ENCODE measurements around the gene ZHX3.
A peak's percentile ranks its signal among the peaks of the same experiment; 100 is the strongest.

Gene ZHX3

GRCh38 chr20:41355192-41355591, 37.7 kb upstream of the ZHX3 start:
- FAIRE-seq: no peak

DNA sequence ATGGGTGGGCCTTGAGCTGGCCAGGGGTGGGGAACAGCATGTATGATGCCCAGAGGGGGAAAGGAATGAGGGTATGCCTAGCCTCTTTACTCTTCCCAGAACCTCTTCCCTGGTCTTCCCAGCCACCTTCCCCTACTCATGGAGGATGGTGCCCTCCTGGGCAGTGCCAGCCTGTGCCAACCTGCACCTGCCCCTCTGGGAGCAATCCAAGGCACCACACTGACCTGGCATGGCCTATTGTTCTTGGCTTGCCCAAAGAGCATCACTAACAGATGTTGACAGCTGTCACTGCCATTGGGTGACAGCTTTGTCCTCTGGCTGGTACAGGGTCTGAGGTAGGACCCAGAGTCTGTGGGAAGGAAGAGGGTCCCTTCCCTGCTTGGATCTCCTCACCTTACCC, 36.0 kb upstream of the ZHX3 start:
- FAIRE-seq: no peak

DNA sequence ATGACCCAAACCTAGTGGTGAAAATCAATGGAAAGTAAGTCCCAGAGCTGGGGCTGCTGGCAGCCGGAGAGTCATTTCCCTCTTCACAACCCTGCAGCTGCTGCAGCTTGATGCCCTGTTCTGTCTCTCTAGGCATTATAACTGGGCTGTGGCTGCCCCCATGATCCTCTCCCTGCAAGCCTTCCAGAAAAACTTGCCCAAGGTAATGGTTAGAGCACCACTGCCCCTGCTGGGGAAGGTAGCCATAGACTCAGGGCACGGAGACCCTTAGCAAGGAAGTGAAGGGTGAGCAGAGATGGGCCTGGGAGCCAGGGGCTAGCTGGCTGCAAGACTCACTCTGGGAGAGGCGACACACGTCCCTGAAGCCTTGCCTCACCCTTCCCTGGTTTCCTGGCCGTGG, 35.1 kb upstream of the ZHX3 start:
- no peak for FAIRE-seq

GRCh38 chr20:41352106-41352505, 34.6 kb upstream of the ZHX3 start:
- FAIRE-seq: no peak

- FAIRE-seq: no peak
These were observed 33.0 kb upstream of the ZHX3 start for GRCh38 chr20:41350408-41350962.

- no peak for FAIRE-seq
These were observed 32.4 kb upstream of the ZHX3 start for GRCh38 chr20:41349943-41350342.

GRCh38 chr20:41349266-41349665, 31.7 kb upstream of the ZHX3 start:
- no peak for FAIRE-seq

DNA sequence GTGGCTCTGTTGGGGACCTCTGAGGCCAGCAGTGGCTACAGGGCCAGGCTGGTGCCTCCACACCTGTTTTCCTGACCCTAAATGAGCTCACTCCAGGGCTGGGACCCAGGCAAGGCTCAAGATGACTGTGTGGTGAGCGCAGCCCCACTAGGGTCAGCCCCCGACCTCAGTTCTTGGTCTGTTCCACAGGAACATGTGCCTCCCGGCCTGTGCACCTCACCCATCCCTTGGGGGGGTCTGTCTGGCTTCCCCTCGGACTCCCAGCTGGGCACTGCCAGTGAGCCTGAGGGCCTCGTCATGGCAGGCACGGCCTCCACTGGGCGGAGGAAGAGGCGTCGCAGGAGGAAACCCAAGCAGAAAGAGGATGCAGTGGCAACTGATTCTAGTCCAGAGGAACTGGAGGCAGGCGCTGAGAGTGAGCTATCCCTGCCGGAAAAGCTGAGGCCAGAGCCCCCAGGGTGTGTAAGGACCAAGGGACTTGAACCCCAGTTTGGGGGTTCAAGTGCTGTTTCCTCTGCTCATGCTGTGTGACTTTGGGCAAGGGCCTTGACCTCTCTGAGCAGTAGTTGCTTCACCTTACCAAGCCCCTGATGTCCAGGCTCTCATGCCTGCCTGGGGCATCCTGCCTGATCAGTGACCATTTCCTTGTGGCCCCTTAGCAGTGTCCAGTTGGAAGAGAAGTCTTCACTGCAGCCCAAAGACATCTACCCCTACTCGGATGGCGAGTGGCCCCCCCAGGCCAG, 31.1 kb upstream of the ZHX3 start:
- no peak for FAIRE-seq

- FAIRE-seq: no peak
These were observed 30.2 kb upstream of the ZHX3 start for GRCh38 chr20:41347523-41348429.

- no peak for FAIRE-seq
These were observed 28.2 kb upstream of the ZHX3 start for GRCh38 chr20:41345729-41346067.

DNA sequence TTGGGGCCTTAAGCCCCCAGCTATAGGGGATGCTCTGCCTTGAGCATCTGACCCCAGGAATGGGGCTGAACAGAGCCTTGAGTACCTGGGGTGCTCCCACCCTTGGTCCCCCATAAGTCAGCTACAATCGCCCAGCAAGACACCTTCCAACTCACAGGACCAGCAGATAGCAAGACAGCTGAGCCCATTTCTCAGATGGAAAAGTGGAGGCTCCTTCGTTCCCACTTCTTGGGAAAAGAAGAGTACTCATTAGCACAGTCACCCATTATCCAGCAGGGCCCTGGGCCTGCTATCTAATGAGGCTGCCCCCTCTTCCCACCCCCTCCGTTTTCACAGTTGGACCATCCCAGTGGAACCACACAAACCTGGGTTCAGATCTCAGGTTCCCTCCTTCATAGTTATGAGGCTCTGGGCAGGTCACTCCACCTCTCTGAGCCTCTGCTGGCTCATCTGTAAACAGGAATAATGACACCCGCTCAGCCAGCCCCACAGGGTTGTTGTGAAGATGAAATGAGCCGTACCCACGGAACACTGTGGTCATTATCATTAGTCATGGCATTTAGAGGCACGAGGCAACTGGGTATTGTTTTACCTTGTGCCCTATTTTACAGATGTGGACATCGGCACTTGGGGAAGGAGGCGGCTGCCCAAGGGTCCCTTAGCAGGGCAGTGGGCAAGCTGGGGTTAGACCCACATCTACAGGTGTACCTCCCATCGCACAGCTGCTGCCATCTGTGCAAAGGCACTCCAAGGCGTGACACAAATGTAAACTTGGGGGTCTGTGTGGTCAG, 27.6 kb upstream of the ZHX3 start:
- no peak for FAIRE-seq

DNA sequence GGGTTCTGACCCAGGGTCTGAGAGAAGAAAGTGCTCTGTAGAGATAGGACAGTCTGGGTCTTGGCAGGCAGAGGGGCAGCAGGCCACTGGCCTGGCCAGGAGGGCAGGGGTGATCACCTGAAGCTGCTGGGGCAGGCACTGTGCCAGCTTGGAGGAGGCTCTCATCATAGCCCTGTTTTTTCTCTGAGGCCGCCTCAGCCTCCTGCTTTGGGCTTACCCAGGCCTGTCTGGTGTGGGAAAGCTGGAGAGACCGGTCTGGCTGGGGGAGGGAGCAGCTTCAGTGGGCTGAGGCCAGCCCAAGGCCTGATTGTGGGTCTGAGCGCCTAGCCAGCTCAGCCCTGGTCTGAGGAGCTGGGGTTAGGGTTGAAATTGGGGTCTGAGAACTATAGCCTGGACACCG, 26.9 kb upstream of the ZHX3 start:
- FAIRE-seq: no peak

DNA sequence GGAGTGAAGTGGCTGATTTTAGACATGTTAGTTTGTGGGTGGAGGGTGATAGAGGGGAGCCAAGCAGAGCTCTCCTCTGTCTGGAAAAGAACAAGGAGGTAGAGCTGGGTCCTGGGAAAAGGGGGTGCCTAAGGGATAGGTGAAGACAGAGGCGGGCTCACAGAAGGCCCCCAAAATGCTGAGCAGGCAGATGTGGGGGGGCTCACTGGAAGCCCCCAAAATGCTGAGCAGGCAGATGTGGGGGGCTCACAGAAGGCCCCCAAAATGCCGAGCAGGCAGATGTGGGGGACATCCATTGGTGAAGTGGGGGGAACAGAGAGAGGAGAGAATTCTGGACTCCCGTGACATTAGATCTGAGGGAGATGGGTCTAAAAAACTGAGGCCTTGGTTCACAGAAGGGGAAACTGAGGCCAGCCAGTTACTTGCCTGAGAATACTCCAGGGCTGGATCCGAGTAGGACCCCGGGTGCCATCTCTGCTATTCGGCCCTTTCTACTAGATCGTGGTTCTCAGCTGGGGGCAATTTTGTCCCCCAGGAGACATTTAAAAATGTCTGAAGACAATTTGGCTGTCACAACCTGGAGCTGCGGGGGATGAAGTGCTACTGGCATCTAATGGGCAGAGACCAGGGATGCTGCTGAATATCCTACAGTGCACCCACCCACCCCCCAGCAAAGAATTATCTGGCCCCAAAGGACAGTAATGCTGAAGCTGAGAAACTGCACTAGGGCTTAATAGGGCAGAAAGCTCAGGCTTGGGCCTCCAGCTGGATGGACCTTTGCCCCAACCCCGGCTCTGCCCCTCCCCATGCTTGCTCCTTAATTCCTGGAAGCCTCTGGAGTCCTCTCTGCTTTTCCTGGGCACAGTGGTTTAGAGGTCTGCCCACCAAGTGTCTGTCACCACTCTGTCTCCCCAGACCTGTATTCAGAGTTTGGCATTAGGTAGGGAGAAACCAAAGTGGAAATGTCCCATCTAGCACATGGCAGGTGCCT, 25.2 kb upstream of the ZHX3 start:
- FAIRE-seq: no peak

GRCh38 chr20:41340327-41341055, 23.0 kb upstream of the ZHX3 start, which contains the start of gene LPIN3:
LPIN3 (plus strand) TSS chr20:41340821; CDS start chr20:41345804, 4,983 bp downstream.
- peak; percentile 81 for FAIRE-seq

DNA sequence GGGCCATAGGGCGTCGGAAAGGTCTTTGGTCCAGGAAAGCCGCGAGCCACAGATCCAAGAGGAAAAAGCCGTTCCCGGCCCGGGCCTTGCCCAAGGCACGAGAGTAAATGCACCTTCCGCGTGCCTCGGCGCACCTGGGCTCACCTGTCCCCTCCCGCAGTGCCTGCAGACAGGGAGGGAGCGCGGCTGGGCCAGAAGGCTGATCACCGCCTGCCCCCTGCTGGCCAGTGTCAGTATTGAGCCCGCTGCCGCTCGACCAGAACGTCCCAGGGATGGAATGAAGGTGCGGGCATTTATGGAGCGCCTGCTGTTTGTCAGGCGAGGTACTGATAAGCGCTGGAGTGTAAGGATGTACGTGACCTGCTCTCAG, 22.4 kb upstream of the ZHX3 start:
- FAIRE-seq: no peak

DNA sequence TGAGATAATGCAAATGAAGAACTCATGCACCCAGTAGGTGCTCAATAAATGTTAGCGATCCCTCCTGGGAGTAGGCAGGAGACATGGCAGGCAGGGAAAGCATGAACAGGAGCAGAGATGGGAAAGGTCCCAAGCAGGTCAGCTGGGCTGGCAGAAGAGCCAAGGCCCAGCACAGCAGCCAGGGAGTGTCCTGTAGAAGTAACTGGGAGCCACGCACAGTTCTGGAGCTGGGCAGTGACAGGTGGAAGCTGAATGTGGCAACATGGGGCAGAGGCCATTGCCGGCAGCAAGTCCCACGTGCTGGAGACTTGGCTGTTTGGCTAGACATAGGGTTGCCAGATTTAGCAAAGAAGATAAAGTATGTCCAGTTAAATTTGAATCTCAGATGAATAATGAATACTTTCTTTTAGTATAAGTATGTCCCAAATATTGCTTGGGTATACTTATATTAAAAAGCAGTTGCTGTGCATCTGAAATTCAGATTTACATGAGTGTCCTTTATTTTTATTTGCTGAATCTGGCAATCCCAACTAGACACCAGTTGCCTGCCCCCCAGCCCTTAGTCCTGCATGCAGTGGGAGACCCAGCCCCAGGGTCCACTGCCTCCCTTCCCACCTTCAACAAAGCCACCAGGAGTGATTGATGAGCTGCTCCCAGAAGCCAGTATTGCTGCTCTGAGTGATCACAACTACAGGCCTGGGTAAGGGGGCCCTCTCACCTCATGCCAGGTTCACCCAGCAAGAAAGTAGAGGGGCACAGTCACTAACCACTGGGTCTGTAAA, 19.4 kb upstream of the ZHX3 start:
- FAIRE-seq: no peak

DNA sequence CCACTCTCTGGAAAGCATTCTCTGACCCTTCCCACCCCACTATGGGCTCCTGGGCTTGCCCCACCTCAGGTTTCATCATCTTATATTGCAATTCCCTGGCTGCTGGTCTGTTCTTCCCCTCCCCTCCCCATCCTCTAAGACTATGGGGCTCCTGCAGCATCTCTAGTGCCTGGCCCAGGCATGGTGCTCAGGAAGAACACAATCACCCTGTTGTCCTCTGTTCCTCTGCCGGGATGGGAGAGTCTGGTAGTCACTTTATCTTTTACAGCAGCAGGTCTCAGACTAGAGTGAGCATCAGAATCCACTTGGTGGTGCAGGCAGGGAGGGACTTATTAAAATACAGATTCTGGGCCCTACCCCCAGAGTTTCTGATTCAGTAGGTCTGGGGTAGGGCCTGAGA, 18.1 kb upstream of the ZHX3 start:
- FAIRE-seq: no peak

DNA sequence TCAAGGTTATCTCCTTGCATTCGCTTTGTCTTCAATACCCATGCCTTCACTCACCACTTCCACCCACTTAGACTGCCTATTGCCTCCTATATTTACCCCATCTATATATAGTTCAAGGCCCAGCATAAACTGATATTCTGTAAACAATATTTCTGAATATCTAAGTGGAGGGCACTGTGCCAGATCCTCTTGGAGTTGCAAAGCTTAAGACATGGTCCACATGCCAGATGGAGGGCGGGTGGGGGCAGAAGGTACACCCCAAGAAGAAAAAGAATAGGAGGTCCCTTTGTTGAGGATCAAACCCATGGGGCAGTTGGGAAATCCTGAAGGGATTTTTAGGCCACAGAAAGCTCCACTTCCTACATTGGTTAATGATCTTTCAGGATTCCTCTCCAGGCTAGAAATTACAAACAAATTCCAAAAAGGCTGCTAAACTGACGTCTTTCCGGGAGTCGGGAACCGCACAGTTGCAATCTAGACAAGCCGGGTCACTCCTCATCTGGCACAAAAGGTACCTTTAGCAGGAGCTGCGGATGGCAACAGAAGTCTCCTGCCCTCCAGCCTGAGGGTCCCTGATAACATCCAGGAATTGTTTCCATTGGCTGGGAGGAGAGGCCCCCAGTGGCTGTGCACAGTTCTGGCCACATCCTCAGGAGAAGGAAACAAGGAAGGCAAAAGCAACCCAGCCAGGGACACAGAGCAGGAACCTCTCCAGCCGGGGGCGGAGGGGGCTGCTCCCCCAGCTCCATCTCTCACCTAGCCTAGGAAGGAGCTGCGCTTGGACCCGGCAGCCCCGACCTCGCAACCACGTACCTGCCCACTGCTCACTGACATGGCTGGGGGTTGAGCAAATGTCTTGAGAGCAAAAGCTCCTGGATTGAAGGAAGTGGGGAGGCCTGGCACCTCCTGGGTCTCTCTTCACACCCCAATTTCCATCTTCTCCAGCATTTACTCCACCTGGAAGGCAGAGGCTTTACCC, 17.2 kb upstream of the ZHX3 start:
- no peak for FAIRE-seq

- FAIRE-seq: no peak
These were observed 16.5 kb upstream of the ZHX3 start for GRCh38 chr20:41334036-41334435.

All from TTC549 (cell line).